Measurements from ENCODE around the gene SHISA3.

SHISA3 gene

DNA sequence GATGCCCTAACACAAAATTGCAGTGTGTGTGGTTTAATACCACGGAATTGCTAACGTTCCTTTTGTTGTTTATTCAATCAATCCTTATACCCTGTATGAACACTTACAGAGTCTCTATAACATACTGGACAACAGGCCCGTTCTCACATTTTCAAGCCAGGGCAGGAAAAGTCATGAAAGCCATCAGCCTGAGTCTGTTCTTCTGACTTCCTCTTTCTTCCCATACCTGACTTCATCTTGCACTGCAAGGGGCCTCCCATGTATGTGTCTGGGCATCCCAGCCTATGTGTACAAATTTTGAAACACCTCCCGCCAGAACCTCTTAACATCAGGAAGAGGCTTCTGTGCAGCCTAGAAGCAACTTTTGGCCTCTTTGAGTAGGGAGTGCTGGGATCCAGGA is 4.9 kb upstream of the SHISA3 start:
- DNase-seq: no peak

DNA sequence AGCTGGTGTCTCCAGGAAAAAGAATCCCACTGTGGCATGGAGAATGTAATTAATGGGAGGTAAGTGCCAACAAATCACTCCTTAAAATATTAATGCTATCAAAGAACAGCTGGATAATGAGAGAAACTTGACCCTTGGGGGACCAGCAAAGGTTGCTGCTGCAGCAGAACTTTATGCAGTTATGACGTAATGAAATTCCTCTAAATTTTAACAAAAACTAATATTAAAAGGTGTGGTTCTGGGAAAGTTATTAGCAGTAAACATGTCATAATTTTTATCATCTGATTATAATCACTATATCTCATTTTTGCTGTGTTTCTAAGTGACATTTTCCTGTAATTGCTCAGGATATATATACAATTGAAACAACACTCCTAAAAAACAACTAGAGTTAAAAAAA is 1.7 kb upstream of the SHISA3 start:
- DNase-seq: no peak

DNA sequence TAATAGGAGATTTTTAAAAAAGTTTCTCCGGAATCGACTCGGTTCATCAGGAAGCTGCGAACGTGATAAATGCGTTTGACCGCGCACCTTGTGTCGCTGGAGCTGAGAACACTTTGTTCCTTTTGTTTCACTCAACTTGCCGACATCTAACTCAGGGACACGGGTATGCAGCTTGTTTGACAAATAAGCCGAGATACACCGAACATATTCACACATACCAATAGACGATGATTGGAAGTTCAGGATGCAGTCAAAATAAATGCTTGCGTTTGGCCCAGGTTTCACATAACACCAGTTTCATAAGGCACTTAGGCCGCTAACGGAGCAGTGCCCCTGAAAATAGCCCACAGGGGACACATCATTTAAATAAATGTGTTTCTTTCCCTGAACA is 932 bp upstream of the SHISA3 start:
- DNase-seq: no peak

DNA sequence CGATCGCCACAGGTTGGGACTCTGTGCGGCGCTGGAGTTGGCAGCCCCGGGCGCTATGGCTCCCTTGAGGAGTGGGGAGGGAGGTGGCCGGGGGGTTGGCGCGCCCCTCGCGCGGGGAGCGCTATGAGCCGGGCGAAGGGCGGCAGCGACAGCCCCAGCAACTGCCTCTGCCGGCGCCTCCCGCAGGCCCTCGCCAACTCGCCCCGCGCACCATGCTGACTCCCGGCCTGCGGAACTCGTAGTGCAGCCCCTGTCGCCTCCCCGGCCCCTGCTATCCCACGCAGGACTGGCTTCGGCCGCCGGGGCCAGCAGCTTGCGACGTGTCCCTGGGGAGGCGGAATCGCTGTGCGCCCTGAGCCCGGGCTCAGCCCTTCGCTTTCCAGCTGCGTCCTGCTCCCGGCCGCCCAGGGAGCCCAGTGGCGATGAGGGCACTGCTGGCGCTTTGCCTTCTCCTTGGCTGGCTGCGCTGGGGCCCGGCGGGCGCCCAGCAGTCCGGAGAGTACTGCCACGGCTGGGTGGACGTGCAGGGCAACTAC is 415 bp downstream of the SHISA3 start:
- no peak for DNase-seq

DNA sequence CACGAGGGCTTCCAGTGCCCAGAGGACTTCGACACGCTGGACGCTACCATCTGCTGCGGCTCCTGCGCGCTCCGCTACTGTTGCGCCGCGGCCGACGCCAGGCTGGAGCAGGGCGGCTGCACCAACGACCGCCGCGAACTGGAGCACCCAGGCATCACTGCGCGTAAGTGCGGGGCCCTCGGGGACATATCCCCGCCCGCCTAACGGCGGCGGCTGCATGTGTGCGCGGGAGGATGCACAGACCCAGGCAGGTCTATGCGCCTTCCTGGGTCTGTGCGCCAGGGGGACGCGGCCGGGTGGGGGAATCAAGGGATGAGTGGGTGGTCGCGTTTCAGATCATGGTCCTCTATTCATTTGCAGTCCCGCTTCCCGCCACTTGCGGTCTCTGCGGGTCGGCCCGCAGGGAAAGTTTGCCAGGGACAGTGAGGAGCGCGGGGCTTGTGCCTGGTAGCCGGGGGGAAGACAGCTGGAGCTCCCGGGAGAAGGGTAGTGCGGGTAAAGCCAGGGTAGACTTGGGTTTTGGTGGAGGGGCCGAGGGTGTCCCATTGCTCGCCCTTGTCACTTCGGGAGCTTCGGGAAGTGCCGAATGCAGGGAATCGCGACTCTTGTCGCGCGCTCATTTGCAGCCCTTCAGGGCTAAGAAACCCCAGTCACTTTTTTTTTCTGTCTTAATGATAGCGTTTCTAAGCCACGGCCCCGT is 1.0 kb downstream of the SHISA3 start:
- no peak for DNase-seq

DNA sequence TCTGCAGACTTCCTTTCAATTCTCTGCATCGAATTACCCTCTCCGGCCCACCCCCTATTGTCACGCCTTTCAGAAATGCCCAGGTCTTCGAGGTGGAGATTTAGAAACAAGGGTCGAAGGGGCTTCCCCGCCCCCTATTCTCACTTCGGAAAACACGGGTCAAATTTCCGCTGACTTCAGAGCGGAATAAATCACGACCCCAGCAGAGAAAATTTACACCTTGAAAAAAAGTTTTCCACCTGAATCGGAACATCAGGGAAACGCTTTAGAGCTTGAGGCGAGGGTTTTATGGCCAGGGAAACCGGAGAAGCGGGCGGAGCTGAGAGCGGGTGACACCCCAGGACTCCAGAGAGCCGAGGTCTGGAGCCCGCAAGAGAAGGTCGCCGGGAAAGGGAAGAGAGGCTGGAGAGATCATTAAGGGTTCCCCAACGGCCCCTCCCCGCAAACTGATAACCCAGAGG is 1.6 kb downstream of the SHISA3 start:
- DNase-seq: no peak

DNA sequence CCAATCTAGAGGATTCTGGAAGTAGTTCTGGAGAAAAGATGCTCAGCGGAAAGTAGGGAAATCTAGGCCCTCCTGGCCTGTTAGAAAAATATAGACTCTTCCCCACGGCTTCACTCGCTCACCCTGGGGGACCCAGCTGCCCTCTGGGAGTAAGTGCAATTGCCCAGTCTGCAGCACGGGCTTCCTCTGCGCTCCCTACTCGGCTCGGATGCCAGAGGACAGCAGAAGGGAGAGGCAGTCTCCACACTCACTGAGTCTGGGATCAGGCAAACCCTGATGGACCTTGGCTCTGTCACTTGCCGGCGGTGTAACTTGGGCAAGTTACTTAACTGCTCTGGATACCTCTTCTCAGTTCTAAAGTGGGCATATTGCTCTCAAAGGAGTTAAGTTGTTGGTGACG is 2.1 kb downstream of the SHISA3 start:
- DNase-seq: no peak

DNA sequence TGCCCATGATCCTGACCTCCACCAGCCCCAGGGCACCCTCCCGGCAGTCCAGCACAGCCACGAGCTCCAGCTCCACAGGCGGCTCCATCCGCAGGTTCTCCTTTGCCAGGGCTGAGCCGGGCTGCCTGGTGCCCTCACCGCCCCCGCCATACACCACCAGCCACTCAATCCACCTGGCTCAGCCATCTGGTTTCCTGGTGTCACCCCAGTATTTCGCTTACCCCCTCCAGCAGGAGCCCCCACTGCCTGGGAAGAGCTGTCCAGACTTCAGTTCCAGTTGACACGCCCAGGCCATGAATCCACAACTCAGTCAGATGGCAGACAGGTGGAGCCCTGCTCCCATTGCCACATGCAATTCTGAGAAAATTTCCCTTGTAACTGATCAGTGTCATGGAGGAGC is 3.9 kb downstream of the SHISA3 start:
- DNase-seq: no peak

DNA sequence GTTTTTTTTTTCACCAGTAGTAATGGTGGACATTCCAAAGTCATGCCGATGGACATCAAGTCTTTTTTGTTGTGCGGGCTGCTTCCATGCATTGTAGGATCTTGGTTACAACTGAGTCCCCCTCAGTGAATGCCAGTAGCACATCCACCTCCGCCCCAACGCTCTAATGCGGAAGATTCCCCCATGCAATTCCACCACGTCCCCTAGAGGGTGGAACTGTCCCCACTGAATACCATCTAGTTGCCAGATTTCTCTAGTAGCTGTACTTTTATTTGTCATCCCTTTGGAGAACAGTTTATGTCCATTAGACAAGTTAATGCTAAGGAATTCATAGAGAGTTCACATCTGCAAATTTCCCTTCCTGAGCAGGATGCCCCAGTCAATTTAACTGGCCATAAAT is 6.7 kb downstream of the SHISA3 start:
- DNase-seq: no peak

DNA sequence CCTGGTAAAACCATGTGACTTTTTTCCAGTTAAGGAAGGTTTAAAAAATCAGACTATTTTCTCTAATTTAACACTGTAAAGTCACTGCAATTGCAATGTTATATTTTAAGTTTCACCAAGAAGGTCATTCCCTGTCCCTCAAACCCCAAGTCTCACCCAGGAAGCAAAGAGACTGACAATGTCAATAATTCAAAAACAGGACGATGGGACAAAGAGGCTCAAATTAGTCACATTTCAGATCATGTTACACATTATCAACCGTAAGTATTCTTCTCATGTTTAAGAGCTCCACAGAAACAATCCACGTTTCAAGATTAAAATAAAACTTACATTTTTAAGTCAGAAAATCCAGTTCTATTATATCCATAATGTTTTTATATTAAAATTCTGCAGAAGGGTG is 13.2 kb downstream of the SHISA3 start:
- DNase-seq: no peak

DNA sequence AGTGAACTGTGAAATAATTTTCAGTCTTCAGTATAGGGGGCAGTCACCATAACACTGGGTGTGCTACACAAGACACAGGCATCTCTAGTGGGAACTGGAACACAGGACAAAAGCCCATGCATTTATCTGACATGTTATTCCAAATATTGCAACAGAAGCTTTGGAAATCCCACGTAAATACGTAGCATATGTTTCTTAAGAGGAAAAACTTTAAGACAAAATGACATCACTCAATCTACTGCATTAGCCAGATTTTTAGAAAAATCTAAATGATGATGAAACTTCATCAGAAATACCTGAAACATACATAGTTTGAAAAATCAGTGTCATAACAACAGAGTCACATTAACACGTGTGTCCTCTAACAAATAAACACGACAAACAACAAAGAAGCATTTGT is 14.5 kb downstream of the SHISA3 start:
- DNase-seq: no peak

DNA sequence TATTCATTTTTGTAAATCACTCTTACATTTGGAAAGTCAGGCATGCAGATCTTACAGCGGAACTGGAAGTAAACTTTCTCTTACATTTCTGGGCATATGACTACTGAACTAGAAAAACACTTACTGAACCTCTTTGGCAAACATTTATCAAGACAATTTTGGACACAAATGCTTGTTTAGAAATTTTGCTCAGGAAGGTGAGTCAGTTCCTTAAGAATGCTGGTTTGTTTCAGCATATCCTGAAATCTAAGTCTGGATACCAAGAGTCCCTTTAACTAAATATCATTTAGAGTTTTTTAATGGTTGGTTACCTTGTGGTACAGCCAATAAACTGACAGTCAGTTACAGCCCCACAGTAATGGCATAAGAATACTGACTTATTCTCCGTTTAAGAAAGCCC is 15.0 kb downstream of the SHISA3 start:
- DNase-seq: no peak

DNA sequence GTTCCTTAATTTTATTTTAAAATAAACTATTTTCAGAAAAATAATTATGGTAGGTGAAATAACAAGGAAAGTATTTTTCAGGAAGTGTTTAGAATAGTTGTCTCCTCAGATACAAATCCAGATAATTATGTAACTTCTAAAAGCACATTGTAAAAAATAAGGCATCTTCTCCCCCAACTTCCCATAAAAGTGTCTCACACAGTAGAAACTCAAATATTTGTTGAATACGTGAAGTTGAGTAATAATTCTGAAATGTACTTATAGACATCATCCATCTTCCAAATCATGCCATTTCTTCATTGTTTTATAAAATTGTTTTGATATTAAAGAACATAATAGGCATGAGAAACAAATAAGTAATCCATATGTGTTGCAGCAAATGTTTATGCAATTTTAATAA is 18.0 kb downstream of the SHISA3 start:
- DNase-seq: no peak

DNA sequence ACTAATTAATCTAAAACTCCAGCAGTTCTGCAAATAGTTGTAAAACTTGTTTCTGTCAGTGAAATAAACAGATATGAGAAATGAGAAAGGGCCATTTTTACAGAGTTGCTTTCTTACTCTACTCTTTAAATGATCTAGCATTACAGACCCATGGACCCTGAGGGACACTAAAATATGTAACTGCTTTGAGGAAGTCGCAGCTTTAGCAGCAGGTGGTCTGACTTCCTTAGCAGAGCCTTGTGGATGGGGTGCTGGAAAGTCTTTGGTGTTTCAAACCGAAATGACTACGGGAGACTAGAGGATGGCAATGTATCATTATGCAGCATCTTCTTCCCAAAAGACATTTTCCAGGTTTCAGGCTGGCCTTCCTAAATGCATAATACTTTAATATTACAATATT is 18.7 kb downstream of the SHISA3 start:
- DNase-seq: no peak

DNA sequence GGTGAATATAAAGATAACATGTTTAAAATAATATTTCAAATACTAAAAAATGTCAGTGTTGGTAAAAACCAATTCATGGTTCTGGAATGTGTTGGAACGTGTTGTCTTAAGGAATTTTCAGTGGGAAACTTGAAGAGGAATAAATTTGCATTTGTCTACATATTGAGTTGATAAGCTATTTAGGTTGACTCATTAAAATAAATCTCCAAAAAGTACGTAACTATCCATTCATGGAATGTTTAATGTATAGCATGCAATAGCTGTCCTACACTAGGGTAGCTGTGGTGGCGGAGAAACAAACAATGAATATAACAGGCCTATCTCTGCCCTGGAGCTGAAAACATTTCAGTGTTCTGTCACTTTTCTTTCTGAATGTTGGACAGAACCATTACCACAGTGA is 20.3 kb downstream of the SHISA3 start:
- no peak for DNase-seq

DNA sequence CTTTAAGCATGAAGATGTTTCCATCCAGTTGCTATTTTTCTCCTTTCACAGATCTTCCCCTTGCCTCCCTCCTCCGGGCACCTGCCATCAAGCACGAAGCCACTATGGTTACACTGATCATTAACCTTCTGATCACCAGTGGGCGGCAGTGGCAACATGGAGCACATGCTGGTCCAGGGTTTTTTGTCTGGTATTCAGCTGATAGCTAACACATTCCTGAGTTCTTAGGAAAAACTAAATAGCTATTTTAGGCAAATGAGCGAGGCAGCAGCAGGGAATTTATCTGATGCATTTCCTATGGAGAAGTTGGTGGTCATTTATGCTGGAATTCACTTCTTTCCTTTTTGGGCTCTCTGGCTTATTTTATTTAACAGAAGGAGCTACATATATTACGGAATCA is 22.9 kb downstream of the SHISA3 start:
- DNase-seq: no peak

DNA sequence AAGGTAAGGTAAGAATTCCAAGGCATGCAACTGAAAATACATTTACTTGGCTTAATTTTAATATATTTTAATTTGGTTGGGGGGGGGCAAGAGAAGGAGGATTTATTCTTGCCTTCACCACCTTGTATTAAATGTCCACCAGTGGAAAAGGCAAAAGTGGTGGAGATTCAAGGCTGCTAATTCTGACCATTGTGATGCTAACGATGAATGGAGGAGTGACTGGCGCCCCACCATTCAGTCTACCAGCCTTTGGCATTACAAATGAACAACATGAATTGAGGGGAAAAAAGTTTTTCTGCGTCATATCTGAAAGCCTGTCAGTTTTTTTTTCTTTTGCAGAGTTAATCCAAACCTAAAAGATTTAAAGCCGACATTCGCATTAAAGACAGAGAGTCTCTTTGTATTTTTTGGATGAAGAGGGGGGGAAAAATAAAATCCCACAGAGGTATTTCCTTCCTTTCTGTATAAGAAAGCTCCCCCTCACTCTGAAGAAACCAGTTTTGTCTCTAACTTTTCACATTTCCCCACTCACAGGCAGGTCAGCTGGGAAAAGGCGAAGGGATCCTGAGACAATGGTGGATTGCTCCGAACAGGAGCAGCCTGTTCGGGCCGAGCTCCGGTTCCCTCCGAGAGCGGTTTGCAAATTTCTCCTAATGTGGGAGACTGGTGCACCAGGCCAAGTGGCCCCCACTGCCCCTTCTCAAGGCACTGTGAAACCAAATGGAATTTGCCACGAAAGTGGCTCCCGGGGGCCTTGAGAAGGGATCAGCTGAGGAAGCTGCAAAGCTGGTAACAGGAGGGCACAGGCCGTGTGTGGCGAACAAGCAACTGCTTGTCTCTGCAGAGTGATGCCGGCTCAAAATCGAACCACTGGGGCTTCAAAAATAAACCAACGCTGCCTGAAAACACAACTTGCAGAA is 28.1 kb downstream of the SHISA3 start:
- DNase-seq: no peak

DNA sequence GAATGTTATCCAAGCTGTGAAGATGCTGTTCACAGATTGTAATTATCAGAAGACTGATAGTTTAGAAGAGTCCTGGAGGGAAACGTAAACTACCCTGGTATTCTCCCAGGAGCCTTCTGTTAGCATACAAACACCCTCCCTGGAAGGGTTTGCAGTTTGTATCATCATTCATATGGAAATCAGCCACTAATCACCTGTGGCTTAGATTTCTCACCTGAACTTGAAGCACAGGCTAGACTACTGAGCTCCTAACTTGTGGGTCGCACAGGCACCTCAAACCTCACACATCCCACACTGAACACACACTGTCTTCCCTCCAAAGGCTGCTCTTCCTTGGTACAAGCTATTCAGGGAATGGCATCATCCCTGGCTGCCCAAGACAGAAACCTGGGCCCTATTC is 30.7 kb downstream of the SHISA3 start:
- DNase-seq: no peak

DNA sequence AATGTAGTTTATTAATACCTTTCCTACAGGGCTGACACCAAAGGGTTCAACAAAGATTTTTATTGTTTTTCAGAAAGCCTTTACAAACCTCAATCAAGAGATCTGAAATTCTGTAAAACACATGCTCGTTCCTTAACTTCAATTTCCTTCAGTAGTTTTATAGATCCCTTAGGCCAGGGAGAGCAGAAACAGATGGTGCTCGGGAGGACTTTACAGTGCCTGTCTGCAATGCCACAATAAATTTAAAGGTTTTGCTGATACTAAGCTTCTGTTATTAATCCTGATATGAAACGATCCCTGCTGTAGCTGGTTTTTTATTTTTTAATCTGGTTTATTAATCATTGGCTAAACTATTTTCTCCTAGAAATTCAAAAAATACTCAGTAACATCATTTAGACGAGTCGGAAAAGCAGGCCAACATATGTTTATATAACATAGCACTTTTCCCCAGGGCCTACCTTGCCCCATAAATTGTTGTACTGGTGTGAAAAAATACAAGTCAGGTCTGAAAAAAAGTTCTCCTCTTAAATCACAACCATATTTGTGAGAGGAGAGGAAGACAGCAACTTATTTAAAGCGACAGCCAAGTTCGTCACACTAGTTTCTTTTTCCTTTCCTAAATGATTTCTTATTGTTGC is 39.8 kb downstream of the SHISA3 start:
- no peak for DNase-seq

DNA sequence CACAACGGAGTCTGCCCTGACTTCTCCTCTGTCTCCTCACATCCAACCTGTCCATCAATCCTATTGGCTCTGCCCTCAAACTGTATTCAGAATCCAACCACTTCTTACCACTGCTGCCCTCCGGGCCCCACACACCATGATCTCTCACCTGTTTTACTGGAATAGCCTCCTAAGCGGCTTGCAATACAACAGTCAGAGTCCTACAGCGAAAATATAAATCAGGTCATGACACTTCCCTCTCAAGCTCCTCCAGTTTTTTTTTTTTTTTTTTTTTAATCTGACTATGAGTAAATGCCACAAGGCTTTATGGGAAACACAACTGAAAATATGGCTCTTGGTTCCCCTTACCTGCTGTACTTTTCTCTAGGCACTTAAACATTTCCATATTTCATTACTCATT is 42.8 kb downstream of the SHISA3 start:
- DNase-seq: no peak

DNA sequence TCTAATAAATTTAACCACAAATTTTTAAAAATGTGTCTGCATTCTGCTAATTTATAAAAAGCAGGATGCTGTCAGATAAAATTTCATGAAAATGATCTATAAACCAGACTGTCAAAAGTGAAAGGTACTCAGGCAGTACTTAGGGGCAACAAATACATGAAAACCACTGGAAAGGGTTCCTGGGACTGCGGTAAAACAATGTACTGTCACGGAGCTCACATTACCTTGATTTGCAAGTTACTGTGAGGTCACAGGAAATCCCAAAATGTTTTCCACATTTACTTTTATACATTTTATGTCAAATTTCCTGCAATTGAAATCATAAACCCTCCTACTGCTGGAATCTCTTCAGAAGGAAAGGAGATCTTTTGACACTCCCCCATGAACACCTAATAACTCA is 45.3 kb downstream of the SHISA3 start:
- no peak for DNase-seq

DNA sequence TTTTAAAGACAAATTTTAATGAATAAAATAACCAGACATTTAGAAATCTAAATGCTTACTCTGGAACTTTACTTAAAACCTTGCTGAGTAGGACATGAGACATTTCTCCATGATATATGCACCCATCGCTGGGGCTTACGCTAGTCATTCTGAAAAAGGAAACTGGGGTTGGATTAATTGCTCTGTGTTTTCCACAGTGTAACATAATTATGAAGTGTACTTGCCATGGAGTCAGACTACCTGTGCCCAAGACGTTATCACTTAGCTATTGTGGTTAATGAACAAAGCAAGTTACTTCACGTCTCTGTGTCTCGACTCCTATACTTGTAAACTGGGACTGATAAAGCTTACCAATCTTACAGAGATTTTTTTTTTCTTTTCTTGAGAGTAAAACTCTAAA is 47.8 kb downstream of the SHISA3 start:
- no peak for DNase-seq

DNA sequence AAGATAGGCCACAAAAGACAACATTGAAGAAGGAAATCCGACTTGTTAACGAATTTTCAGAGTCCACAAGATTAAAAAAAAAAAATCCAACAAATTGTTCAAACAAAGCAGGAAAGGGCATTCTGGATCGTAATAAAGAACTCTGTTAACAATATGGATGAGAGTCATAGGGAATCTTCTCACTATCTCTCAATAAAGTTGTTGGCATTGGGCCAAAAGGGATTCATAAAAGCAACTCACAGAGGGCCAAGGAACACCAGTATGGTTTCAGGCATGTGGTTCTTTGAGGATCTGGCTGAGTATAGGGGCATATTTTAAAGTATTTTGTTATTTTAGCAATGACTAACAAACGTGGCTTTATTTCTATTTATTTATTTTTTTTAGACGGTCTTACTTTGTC is 49.5 kb downstream of the SHISA3 start:
- no peak for DNase-seq

Measured in central memory CD4-positive, alpha-beta T cell (primary cell).